A673 (cell line): Measurements from ENCODE around the gene TMEM9B. TPM values are rescaled to one million over a fixed set of nuclear protein-coding genes. Genes with fewer than 3 reads are reported as not detected.
A peak's percentile ranks its signal among the peaks of the same experiment; 100 is the strongest.

Experiments used
- BruUV-seq: library from RNA; stranded (reverse); fragments of 400-500 nt; replicated peaks from 2 replicates; lab custom pipeline; 2021; lab: Mats Ljungman, UMichigan
- CTCF ChIA-PET: fragments of 300-600 bp; sonication (Branson Sonifier 250); formaldehyde crosslinking; loops from one replicate; lab custom pipeline; 2022; ENCODE audit warnings: antibody characterized with exemption; lab: Charles Lee
- POLR2A ChIA-PET: fragments of 300-600 bp; sonication (Branson Sonifier 250); formaldehyde crosslinking; loops from one replicate; lab custom pipeline; 2022; ENCODE audit warnings: antibody characterized with exemption; ENCODE audit not compliant: low non-redundant PET; lab: Charles Lee
- DNase-seq: peaks from one replicate; pipeline ENCODE4 v3.0.0-alpha.2; 2015; ENCODE audit warnings: low spot score
- H3K27ac ChIP-seq: fragments of 200-600 bp; sonication (generic); 2 replicates; pipeline ENCODE4 v1.5.1; 2016; ENCODE audit warnings: mixed run types, low read depth, mild to moderate bottlenecking, mixed read lengths, antibody characterized with exemption, low read length; ENCODE audit not compliant: poor library complexity, severe bottlenecking
- H3K27me3 ChIP-seq: fragments of 200-600 bp; sonication (generic); replicated peaks from 2 replicates; pipeline ENCODE4 v1.6.1; 2017; ENCODE audit warnings: mixed run types, low read depth, mild to moderate bottlenecking, mixed read lengths, antibody characterized with exemption, low read length; ENCODE audit not compliant: insufficient read depth, poor library complexity
- H3K36me3 ChIP-seq: fragments of 200-600 bp; sonication (generic); 2 replicates; pipeline ENCODE4 v1.6.1; 2016; ENCODE audit warnings: mixed run types, mild to moderate bottlenecking, mixed read lengths, antibody characterized with exemption, low read length; ENCODE audit not compliant: insufficient read depth, poor library complexity, severe bottlenecking
- H3K4me1 ChIP-seq: fragments of 200-600 bp; sonication (generic); 2 replicates; pipeline ENCODE4 v1.6.1; 2017; ENCODE audit warnings: mixed run types, mild to moderate bottlenecking, mixed read lengths, antibody characterized with exemption, low read length; ENCODE audit not compliant: insufficient read depth, poor library complexity, severe bottlenecking
- H3K4me3 ChIP-seq: fragments of 200-600 bp; sonication (generic); 2 replicates; pipeline ENCODE4 v1.5.1; 2016; ENCODE audit warnings: low read depth, mixed run types, mild to moderate bottlenecking, mixed read lengths, low read length; ENCODE audit not compliant: poor library complexity, severe bottlenecking
- H3K9me3 ChIP-seq: fragments of 200-600 bp; sonication (generic); 2 replicates; pipeline ENCODE4 v1.6.1; 2016; ENCODE audit warnings: mixed run types, low read depth, mild to moderate bottlenecking, mixed read lengths, antibody characterized with exemption, low read length; ENCODE audit not compliant: poor library complexity, severe bottlenecking
- CTCF ChIP-seq: fragments of 300-800, 200-600 bp; sonication (generic); conservative IDR thresholded peaks from 2 replicates; pipeline ENCODE4 v1.5.1; 2017; ENCODE audit warnings: low read depth, mild to moderate bottlenecking, antibody characterized with exemption, low read length, moderate library complexity, mixed read lengths
- EZH2 ChIP-seq: fragments of 200-600 bp; sonication (generic); IDR thresholded peaks from 2 replicates; pipeline ENCODE4 v1.6.1; 2017; ENCODE audit warnings: borderline replicate concordance, low read depth, mild to moderate bottlenecking, mixed read lengths, antibody characterized with exemption, low read length; ENCODE audit not compliant: poor library complexity, severe bottlenecking
- intact Hi-C: fragments of 100-400 bp; cut with micrococcal nuclease; formaldehyde crosslinking; loops from one replicate; pipeline ENCODE4 v1.10.0; 2022; ENCODE audit not compliant: unreplicated experiment
- total RNA-seq: library from RNA; stranded (reverse); gene quantifications from 2 replicates; pipeline ENCODE4 v1.2.3, GENCODE V29; 2021

Gene TMEM9B
- total RNA-seq, 1 experiment from 2014 or later: 11.3 TPM

- no peaks in the 10 kb centered on the region for H3K36me3 ChIP-seq
- BruUV-seq: no TSS peak
- peaks cover 20% of the 10 kb centered on the region for H3K4me1 ChIP-seq
- TF ChIP-seq EZH2: no peak
- no peak for TF ChIP-seq CTCF
- peak overlapping the region; percentile 27 for H3K27ac ChIP-seq
- DNase-seq: peak; percentile 62
- ChIA-PET CTCF (no interaction called here), POLR2A (interaction anchor here (0.6 kb wide), 1 partner anchor 99 kb away, joined by 3 read pairs; no protein-coding TSS in a partner anchor)
- H3K27me3 ChIP-seq: no peaks in the 10 kb centered on the region
- H3K9me3 ChIP-seq: no peaks in the 10 kb centered on the region
- intact Hi-C loops: no loop called here
- no peak overlapping the region for H3K4me3 ChIP-seq
Observed at GRCh38 chr11:8948886-8949285, 15.4 kb downstream of the TMEM9B start.

- no TSS peak for BruUV-seq
- Histone ChIP-seq H3K36me3 (no peaks in the 10 kb centered on the region), H3K4me1 (peaks cover 20% of the 10 kb centered on the region), H3K9me3 (no peaks in the 10 kb centered on the region), H3K27me3 (no peaks in the 10 kb centered on the region), H3K4me3 (no peak overlapping the region), H3K27ac (peak overlapping the region; percentile 37)
- POLR2A ChIA-PET: no interaction called here
- intact Hi-C loops: no loop called here
- TF ChIP-seq CTCF (no peak), EZH2 (no peak)
- no peak for DNase-seq
- CTCF ChIA-PET: no interaction called here
Observed at GRCh38 chr11:8947230-8947943, 16.9 kb downstream of the TMEM9B start.

GRCh38 chr11:8942518-8943066, 21.6 kb downstream of the TMEM9B start, which contains the start of gene ASCL3:
TSS of gene ASCL3 (minus strand) at chr11:8943016. CDS start at chr11:8938161, 4,855 bp downstream.
- ChIA-PET POLR2A (no interaction called here), CTCF (no interaction called here)
- no TSS peak for BruUV-seq
- Histone ChIP-seq H3K36me3 (no peaks in the 10 kb centered on the region), H3K27me3 (no peaks in the 10 kb centered on the region), H3K4me1 (peaks cover 1% of the 10 kb centered on the region), H3K9me3 (no peaks in the 10 kb centered on the region), H3K4me3 (no peak within 1 kb of the TSS), H3K27ac (no peak within 1 kb of the TSS)
- TF ChIP-seq CTCF (no peak), EZH2 (no peak)
- no peak for DNase-seq
- intact Hi-C loops: no loop called here
